HG02678 (cell line): ENCODE results near the gene TRIM4.
"Not testable (repeated sequence)": the region's sequence is repeated elsewhere in the genome, so short reads cannot be mapped to it uniquely, and the experiment has no call there.

Experiments
- ATAC-seq: cut with Tn5 transposase; IDR thresholded peaks from one replicate; pipeline ENCODE4 v1.9.1; 2021; ENCODE audit warnings: mild to moderate bottlenecking, moderate library complexity; ENCODE audit not compliant: unreplicated experiment

The TRIM4 gene

GRCh38 chr7:99918959-99919813 lies at the start of gene TRIM4:
Gene TRIM4 (minus strand): TSS chr7:99919530. CDS start chr7:99919401, 129 bp downstream.
- peak; percentile 98 for ATAC-seq

GRCh38 chr7:99958564-99959227 lies 39.4 kb upstream of the TRIM4 start:
- no peak for ATAC-seq

GRCh38 chr7:99955247-99955646 lies 35.9 kb upstream of the TRIM4 start:
- ATAC-seq, result no peak

- ATAC-seq, result not testable (repeated sequence)
Measured at GRCh38 chr7:99954643-99955042, 35.3 kb upstream of the TRIM4 start.

- ATAC-seq, result no peak
Measured at GRCh38 chr7:99953649-99954048, 34.3 kb upstream of the TRIM4 start.

- not testable (repeated sequence) for ATAC-seq
Measured at GRCh38 chr7:99952649-99953048, 33.3 kb upstream of the TRIM4 start.

GRCh38 chr7:99950819-99951218 lies 31.5 kb upstream of the TRIM4 start:
- ATAC-seq, result not testable (repeated sequence)

GRCh38 chr7:99949645-99950228 lies 30.4 kb upstream of the TRIM4 start:
- ATAC-seq, result no peak

GRCh38 chr7:99947608-99948007 lies 28.3 kb upstream of the TRIM4 start:
- no peak for ATAC-seq

- no peak for ATAC-seq
Measured at GRCh38 chr7:99944497-99945070, 25.3 kb upstream of the TRIM4 start.

GRCh38 chr7:99943641-99944496 lies 24.5 kb upstream of the TRIM4 start:
- no peak for ATAC-seq

GRCh38 chr7:99938296-99938695 lies 19.0 kb upstream of the TRIM4 start:
- no peak for ATAC-seq

GRCh38 chr7:99935009-99935408 lies 15.7 kb upstream of the TRIM4 start:
- ATAC-seq, result not testable (repeated sequence)

- ATAC-seq, result no peak
Measured at GRCh38 chr7:99930376-99930775, 11.0 kb upstream of the TRIM4 start.

- no peak for ATAC-seq
Measured at GRCh38 chr7:99929730-99930053, 10.4 kb upstream of the TRIM4 start.

GRCh38 chr7:99928994-99929729 lies 9.8 kb upstream of the TRIM4 start, which contains the start of gene GJC3:
Gene GJC3 (minus strand): TSS chr7:99929620. CDS start chr7:99929620, 0 bp downstream.
- ATAC-seq, result no peak

GRCh38 chr7:99928188-99928587 lies 8.9 kb upstream of the TRIM4 start:
- no peak for ATAC-seq

- ATAC-seq, result no peak
Measured at GRCh38 chr7:99927536-99927935, 8.2 kb upstream of the TRIM4 start.

GRCh38 chr7:99926321-99926720 lies 7.0 kb upstream of the TRIM4 start:
- no peak for ATAC-seq

- ATAC-seq, result no peak
Measured at GRCh38 chr7:99923200-99923599, 3.9 kb upstream of the TRIM4 start.
